Gastroesophageal sphincter (tissue), 4 donors: ENCODE measurements around the gene MOB1B. TPM values are rescaled to one million over a fixed set of nuclear protein-coding genes. Genes with fewer than 3 reads are reported as not detected.

ENCODE experiments used
- ATAC-seq: fragments of 150-250 bp; one replicate; pipeline ENCODE4 v1.9.1; 2016; ENCODE audit warnings: mild to moderate bottlenecking, moderate library complexity
- H3K27ac ChIP-seq, 4 donors: fragments of 200-600 bp; sonication (generic) in 3 of 4; 1 replicate in 3 of 4; 2 replicates in 1 of 4; pipeline ENCODE4 v1.5.1; 2016 to 2019
- H3K27me3 ChIP-seq: fragments of 200-600 bp; sonication (generic); one replicate; pipeline ENCODE4 v1.5.1; 2019
- H3K36me3 ChIP-seq, 2 donors: fragments of 200-600 bp; sonication (generic); one replicate each; pipeline ENCODE4 v1.5.1; 2019; ENCODE audit warnings: control low read depth in 1 of 2
- H3K4me1 ChIP-seq, 3 donors: fragments of 200-600 bp; sonication (generic); 1 replicate in 2 of 3; 2 replicates in 1 of 3; pipeline ENCODE4 v1.5.1; 2016 to 2019; ENCODE audit warnings: control low read depth in 2 of 3
- H3K4me3 ChIP-seq, 2 donors: fragments of 200-600 bp; sonication (generic); one replicate each; pipeline ENCODE4 v1.5.1; 2019; ENCODE audit warnings: mild to moderate bottlenecking in 1 of 2, moderate library complexity in 1 of 2
- H3K9me3 ChIP-seq, 3 donors: fragments of 200-600 bp; sonication (generic); one replicate each; pipeline ENCODE4 v1.5.1; 2017 to 2019; ENCODE audit warnings: control low read depth in 2 of 3
- CTCF ChIP-seq, 4 experiments: fragments of 200-600 bp in 2 of 4; fragments of 450-650 bp in 2 of 4; sonication (generic) in 1 of 4; IDR thresholded peaks; one replicate each; pipeline ENCODE4 v1.5.1; 2017 to 2019; ENCODE audit warnings: antibody characterized with exemption in 4 of 4, mild to moderate bottlenecking in 2 of 4, moderate library complexity in 2 of 4
- EP300 ChIP-seq: sonication (generic); formaldehyde crosslinking; IDR thresholded peaks from one replicate; pipeline ENCODE4 v1.6.1; 2017; ENCODE audit warnings: antibody characterized with exemption, mild to moderate bottlenecking
- POLR2A ChIP-seq, 2 donors: fragments of 450-650 bp; IDR thresholded peaks; one replicate each; pipeline ENCODE4 v1.6.1; 2017; ENCODE audit warnings: antibody characterized with exemption in 2 of 2, mild to moderate bottlenecking in 2 of 2, moderate library complexity in 1 of 2
- POLR2AphosphoS5 ChIP-seq: sonication (generic); formaldehyde crosslinking; IDR thresholded peaks from one replicate; pipeline ENCODE4 v1.6.1; 2017; ENCODE audit warnings: antibody characterized with exemption
- WGBS, 2 donors: methylation state at CpG; one replicate each; pipeline ENCODE4 v1.1.5; 2018; ENCODE audit warnings: low coverage in 1 of 2; 5-methylcytosine and 5-hydroxymethylcytosine counted together
- total RNA-seq, 4 donors: library from RNA; depleted of rRNA; stranded (reverse); fragments of >200 nt; gene quantifications; one replicate each; pipeline ENCODE4 v1.1.0, GENCODE V29; 2016

The MOB1B gene
- total RNA-seq, 4 donors from 2014 or later, result 19.6 to 31.5 (median 26.2) TPM

DNA sequence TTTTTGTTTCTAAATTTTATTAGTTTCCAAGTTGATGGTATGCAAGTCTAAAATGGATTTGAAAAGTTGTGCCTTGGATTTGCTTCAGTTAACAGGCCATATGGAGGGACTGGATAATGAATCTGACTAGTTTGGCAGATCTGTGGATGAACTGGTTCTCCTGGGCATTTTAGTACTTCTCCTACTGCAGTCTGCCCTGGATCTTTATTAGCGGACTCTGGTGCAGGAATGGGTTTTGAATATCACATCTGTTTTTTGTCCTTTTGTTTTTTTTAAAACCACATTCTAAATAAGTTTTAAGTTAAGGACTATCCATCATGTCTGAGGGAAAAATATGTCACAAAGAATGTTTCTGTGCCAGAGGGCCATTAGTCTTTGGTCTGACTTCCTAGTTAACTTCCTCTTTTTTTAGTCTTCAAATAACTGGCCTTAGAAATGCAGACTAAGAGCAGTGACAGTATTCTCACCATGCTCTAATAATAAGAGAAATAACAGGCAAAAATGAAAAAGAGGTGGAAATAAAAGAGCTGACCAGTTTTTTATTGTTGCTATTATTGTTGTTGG is 77.4 kb downstream of the MOB1B start:
- no peak for ATAC-seq
- TF ChIP-seq POLR2A (IDR thresholded peaks at IDR 0.05) (no peak), CTCF (IDR thresholded peaks at IDR 0.05) (no peak), POLR2AphosphoS5 (no peak), EP300 (no peak)
- H3K9me3 ChIP-seq, result no peaks in the 10 kb centered on the region
- peaks cover 0 to 17% of the 10 kb centered on the region in 2 donors for H3K36me3 ChIP-seq
- no peaks in the 10 kb centered on the region for H3K4me1 ChIP-seq
- no peak overlapping the region for H3K4me3 ChIP-seq
- 79 to 83% methylated on average over 1 of the region's 1 CpG for WGBS, 2 donors
- no peaks in the 10 kb centered on the region for H3K27me3 ChIP-seq
- H3K27ac ChIP-seq, result no peak overlapping the region

DNA sequence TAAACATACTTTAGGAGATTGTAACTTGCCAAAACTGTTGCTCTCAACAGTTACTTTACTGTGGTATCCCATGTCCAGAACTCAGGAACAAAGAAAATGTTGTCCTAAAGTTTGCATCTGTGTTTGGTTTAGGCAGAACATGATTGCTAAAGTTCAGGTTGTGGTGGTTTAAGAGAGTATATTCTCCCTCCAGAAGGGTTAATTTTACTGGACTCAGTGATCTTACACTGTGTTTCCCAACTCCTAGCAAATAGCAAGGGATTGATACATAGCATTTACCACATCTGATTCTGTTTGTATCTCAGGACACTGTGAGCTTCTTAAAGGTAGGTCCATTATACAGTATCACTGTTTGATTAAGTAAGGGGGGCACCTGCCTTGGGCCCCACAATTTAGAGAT is 78.0 kb downstream of the MOB1B start:
- H3K9me3 ChIP-seq, result no peaks in the 10 kb centered on the region
- ATAC-seq, result no peak
- H3K4me3 ChIP-seq, result no peak overlapping the region
- no peaks in the 10 kb centered on the region for H3K27me3 ChIP-seq
- H3K4me1 ChIP-seq, result no peaks in the 10 kb centered on the region
- TF ChIP-seq CTCF (IDR thresholded peaks at IDR 0.05) (no peak), POLR2AphosphoS5 (no peak), POLR2A (IDR thresholded peaks at IDR 0.05) (no peak), EP300 (no peak)
- H3K36me3 ChIP-seq, result peaks cover 0 to 10% of the 10 kb centered on the region in 2 donors
- H3K27ac ChIP-seq, result no peak overlapping the region

DNA sequence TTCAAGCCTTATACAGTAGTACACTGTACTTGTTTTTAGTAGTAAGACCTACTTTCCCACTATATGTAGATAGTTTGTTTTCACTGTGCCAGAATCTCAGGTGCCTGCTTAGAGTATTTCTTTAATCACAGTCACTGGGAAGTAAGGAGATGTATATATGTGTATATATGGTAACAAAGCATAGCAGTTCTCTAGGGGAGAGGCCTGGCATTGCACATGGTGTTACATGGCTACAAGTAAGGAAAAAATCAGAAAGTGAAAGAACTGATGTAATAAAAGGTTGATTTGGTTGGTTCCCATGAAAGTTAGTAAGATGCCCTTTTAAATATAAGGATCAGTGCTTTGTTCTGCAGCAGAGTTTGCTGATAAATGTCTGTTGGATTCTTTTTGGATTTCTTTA is 81.9 kb downstream of the MOB1B start:
- no peak for TF ChIP-seq POLR2AphosphoS5
- TF ChIP-seq EP300, result no peak
- no peak for TF ChIP-seq POLR2A (IDR thresholded peaks at IDR 0.05)
- TF ChIP-seq CTCF (IDR thresholded peaks at IDR 0.05), result no peak
- H3K27me3 ChIP-seq, result no peaks in the 10 kb centered on the region

DNA sequence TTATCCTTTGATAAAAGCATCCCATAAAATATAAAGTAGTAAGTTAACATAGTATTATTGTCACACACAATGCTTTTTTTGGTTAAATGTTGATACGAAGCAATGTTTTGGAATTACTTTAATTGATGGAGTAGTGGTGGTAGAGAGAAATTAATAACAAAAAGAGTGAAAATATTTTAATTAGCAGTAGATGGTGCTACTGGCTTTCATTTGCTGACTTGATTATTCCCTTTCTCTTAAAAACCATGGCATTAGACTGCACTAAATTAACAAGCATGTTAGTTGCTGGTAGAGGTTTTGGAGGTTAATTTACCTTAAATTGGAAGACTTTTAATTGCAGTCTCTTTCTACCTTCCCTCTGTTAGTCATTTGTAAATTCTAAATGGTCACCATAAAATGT is 82.4 kb downstream of the MOB1B start:
- Histone ChIP-seq H3K36me3 (no peaks in the 10 kb centered on the region), H3K9me3 (no peaks in the 10 kb centered on the region), H3K4me1 (no peaks in the 10 kb centered on the region), H3K4me3 (no peak overlapping the region), H3K27ac (no peak overlapping the region), H3K27me3 (no peaks in the 10 kb centered on the region)
- WGBS, 2 donors, result 90 to 100% methylated on average over 1 of the region's 1 CpG
- TF ChIP-seq POLR2A (IDR thresholded peaks at IDR 0.05) (no peak), CTCF (IDR thresholded peaks at IDR 0.05) (no peak), POLR2AphosphoS5 (no peak), EP300 (no peak)
- ATAC-seq, result no peak

More for the DNA sequence above, 81.9 kb downstream of the MOB1B start:
- Histone ChIP-seq H3K4me1 (no peaks in the 10 kb centered on the region), H3K36me3 (no peaks in the 10 kb centered on the region), H3K27ac (no peak overlapping the region), H3K4me3 (no peak overlapping the region), H3K9me3 (no peaks in the 10 kb centered on the region)
- no peak for ATAC-seq

GRCh38 chr4:70991596-70991995 is 89.4 kb downstream of the MOB1B start:
- no peak overlapping the region for H3K27ac ChIP-seq
- H3K27me3 ChIP-seq, result no peaks in the 10 kb centered on the region
- H3K4me1 ChIP-seq, result peaks cover 0 to 36% (median 0%) of the 10 kb centered on the region in 3 donors
- TF ChIP-seq POLR2A (IDR thresholded peaks at IDR 0.05) (no peak), EP300 (no peak), POLR2AphosphoS5 (no peak), CTCF (IDR thresholded peaks at IDR 0.05) (no peak)
- WGBS, 2 donors, result 88 to 89% methylated on average over 2 of the region's 2 CpGs
- H3K36me3 ChIP-seq, result no peaks in the 10 kb centered on the region
- no peak overlapping the region for H3K4me3 ChIP-seq
- no peak for ATAC-seq
- H3K9me3 ChIP-seq, result no peaks in the 10 kb centered on the region
